Measurements from ENCODE around the gene BEST1.

GRCh38 chr11:61911701-61912529, 38.2 kb upstream of the BEST1 start:
- no peak for TF ChIP-seq POLR2A (IDR thresholded peaks at IDR 0.05)
- TF ChIP-seq CTCF (IDR thresholded peaks at IDR 0.05): no peak
